GM23248 (cell line): Measurements from ENCODE around the gene LPP.

ENCODE experiments used
- EZH2 ChIP-seq: fragments of 200-600 bp; sonication (generic); IDR thresholded peaks from 2 replicates; pipeline ENCODE4 v1.6.1; 2018; ENCODE audit warnings: antibody characterized with exemption, mild to moderate bottlenecking; ENCODE audit not compliant: insufficient read depth, poor library complexity, severe bottlenecking
- EZH2phosphoT487 ChIP-seq: fragments of 200-600 bp; sonication (generic); IDR thresholded peaks from 2 replicates; pipeline ENCODE4 v1.6.1; 2018; ENCODE audit warnings: antibody characterized with exemption, moderate library complexity, mild to moderate bottlenecking, low read depth; ENCODE audit not compliant: insufficient read depth

DNA sequence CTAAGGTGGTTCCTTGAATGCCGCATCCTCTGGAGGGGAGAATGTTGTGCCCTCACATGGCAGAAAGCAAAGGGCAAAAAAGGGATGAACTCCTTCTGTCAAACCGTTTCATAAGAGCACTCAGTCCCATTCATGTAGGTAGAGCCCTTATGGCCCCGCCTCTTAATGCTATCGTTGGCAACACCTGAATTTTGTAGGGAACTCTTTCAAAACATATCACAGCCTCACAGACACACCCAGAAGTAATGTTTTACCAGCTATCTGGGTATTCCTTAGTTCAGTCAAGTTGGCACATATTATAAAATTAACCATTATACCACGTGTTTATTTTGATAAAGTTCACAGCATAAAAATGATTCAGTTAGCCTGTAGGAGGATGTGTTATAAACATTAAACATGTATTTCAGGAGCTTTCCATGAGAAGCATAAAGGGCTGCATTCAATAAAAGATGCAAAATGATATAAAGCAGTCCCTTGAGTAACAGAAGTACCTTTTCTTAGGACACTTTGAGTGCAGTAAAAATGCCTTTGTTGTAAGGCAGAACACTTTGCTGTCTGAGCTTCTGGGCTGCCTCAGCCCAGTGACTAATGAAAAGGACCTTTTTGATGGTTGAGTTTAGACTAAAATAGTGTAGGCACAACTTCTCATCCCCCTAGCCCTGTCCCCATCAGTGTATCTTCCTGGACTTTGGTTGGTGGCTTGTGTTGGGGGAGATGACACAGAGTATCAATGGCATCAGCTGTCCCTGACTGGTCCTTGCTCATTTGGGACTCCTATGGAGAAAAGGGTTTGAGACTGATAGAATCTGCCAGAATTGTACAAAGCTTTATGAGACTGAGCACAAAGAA, 754.3 kb downstream of the LPP start:
- no peak for TF ChIP-seq EZH2phosphoT487
- TF ChIP-seq EZH2, result no peak
